Measurements from ENCODE around the gene NRP1.
A peak's percentile ranks its signal among the peaks of the same experiment; 100 is the strongest.
"Not testable (repeated sequence)": the region's sequence is repeated elsewhere in the genome, so short reads cannot be mapped to it uniquely, and the experiment has no call there.

NRP1 gene

GRCh38 chr10:33139181-33139646 is 195.3 kb downstream of the NRP1 start:
- Mint-ChIP-seq H3K4me3 (peak overlapping the region; percentile 74), H3K27me3 (no peaks in the 10 kb centered on the region), H3K9me3 (ENCODE audit: low read depth) (no peaks in the 10 kb centered on the region), H3K4me1 (ENCODE audit: low read depth) (peaks cover 87% of the 10 kb centered on the region), H3K27ac (peak overlapping the region; percentile 85), H3K36me3 (no peaks in the 10 kb centered on the region)

DNA sequence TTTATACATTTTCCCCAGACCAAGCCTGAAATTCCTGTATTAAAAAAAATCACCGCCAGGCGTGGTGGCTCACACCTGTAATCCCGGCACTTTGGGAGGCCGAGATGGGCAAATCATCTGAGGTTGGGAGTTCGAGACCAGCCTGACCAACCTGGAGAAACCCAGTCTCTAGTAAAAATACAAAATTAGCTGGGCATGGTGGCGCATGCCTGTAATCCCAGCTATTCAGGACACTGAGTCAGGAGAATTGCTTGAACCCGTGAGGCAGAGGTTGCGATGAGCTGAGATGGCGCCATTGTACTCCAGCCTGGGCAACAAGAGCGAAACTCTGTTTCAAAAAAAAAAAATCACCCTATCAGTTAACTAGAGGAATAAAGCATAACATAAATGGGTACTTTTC is 195.8 kb downstream of the NRP1 start:
- not testable (repeated sequence) for H3K9me3 Mint-ChIP-seq (ENCODE audit: low read depth); H3K36me3 Mint-ChIP-seq; H3K27me3 Mint-ChIP-seq
- Mint-ChIP-seq H3K27ac (peak overlapping the region; percentile 85), H3K4me1 (ENCODE audit: low read depth) (peaks cover 89% of the 10 kb centered on the region), H3K4me3 (peak overlapping the region; percentile 74)

DNA sequence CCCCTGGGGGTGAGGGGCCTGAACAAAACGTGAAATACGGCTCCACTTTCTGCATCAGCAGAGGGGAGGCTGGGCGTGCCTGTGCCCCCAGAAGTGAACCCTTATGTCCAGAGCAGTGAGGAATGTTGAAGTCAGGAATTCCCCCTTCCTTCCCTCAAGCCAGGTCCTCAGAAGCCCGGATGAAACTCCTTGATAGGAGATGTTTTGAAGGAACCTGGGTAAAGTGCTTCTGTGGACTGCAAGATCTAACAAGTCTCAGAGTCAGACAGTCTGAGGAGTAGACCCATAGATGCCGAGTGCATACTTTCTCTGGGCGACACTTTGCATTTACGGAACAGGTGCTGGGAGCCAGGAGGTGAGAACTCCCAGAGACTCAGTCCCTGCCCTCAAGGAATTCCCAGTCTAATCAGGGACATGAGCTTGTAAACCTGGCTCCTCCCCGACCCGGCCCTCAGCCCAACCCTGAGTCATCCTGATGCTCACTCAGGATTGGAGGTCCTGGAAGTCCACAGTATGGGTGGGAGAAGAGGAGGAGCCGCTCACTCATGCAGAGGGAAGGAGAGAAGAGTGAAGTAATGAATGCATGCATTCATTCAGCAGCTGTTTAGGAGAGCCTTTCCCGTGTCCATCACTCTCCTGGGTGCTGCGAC is 197.0 kb downstream of the NRP1 start:
- peak overlapping the region; percentile 68 for H3K4me3 Mint-ChIP-seq

GRCh38 chr10:33136781-33137180 is 197.7 kb downstream of the NRP1 start:
- H3K9me3 Mint-ChIP-seq (ENCODE audit: low read depth): no peaks in the 10 kb centered on the region
- H3K4me3 Mint-ChIP-seq: peak overlapping the region; percentile 68
- H3K27me3 Mint-ChIP-seq: no peaks in the 10 kb centered on the region
- no peaks in the 10 kb centered on the region for H3K36me3 Mint-ChIP-seq
- H3K4me1 Mint-ChIP-seq (ENCODE audit: low read depth): peaks cover 92% of the 10 kb centered on the region
- H3K27ac Mint-ChIP-seq: peak overlapping the region; percentile 94

More for the DNA sequence above, 197.0 kb downstream of the NRP1 start:
- Mint-ChIP-seq H3K27ac (peak overlapping the region; percentile 94), H3K36me3 (no peaks in the 10 kb centered on the region), H3K9me3 (ENCODE audit: low read depth) (no peaks in the 10 kb centered on the region), H3K4me1 (ENCODE audit: low read depth) (peaks cover 89% of the 10 kb centered on the region), H3K27me3 (no peaks in the 10 kb centered on the region)

DNA sequence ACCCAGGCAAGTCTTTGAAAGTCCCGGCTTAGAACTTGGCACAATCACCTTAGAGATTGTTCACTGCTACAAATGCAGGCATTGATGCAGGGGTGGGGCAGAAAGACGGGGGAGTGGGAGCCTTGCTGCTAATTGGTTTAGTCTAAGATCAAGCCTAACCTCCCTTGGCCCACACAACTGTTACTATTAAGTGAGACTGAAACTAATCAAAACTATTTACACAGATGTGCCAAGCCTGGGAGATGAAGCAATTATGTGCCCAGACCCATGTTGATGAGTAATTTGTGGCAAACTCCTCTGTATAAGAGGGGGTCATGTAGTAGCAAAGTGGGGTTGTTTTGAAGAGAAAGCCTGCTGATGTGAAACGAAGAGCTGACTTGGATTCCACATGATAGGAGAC is 198.2 kb downstream of the NRP1 start:
- Mint-ChIP-seq H3K27me3 (no peaks in the 10 kb centered on the region), H3K4me3 (peak overlapping the region; percentile 68), H3K27ac (peak overlapping the region; percentile 94), H3K9me3 (ENCODE audit: low read depth) (no peaks in the 10 kb centered on the region), H3K36me3 (no peaks in the 10 kb centered on the region), H3K4me1 (ENCODE audit: low read depth) (peaks cover 91% of the 10 kb centered on the region)

DNA sequence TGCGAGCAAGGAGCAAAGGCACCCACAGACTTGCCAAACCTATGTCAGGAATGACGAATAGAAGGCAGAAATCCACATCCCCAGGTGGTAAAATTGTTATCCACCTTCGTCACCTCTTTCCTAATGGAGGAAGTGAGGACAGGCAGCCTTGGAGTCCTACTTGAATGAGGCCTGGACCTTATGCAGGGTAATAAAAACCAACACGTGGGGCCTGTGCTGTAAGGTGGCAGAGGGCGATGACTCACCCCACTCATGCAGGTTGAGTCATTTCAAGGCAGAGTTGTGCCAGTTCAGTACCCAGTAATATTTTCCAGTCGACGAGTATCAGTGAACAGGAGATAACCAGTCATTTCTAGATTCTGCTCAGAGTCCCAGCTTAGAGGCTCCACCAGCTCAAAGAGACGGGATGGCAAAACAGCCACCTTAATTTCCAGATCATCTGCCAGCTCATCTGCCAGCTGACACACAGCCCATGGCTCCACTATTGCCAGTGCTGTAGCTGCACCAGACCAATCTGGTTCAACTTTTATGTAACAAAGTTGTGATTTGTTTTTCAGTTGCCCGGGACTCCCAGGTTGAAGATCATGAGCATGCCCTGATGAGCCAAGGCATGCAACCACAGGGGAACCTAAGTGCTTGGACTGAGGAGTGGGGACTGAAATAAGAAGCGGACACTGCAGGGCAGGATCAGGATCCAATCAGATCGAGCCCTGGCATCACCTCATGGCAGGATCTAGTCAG is 200.3 kb downstream of the NRP1 start:
- peak overlapping the region; percentile 96 for H3K27ac Mint-ChIP-seq
- no peaks in the 10 kb centered on the region for H3K27me3 Mint-ChIP-seq
- peak overlapping the region; percentile 72 for H3K4me3 Mint-ChIP-seq
- peaks cover 82% of the 10 kb centered on the region for H3K4me1 Mint-ChIP-seq (ENCODE audit: low read depth)
- no peaks in the 10 kb centered on the region for H3K36me3 Mint-ChIP-seq
- no peaks in the 10 kb centered on the region for H3K9me3 Mint-ChIP-seq (ENCODE audit: low read depth)

GRCh38 chr10:33133557-33133956 is 200.9 kb downstream of the NRP1 start:
- Mint-ChIP-seq H3K36me3 (no peaks in the 10 kb centered on the region), H3K27ac (peak overlapping the region; percentile 96), H3K27me3 (no peaks in the 10 kb centered on the region), H3K4me3 (peak overlapping the region; percentile 24), H3K4me1 (ENCODE audit: low read depth) (peaks cover 81% of the 10 kb centered on the region), H3K9me3 (ENCODE audit: low read depth) (no peaks in the 10 kb centered on the region)

DNA sequence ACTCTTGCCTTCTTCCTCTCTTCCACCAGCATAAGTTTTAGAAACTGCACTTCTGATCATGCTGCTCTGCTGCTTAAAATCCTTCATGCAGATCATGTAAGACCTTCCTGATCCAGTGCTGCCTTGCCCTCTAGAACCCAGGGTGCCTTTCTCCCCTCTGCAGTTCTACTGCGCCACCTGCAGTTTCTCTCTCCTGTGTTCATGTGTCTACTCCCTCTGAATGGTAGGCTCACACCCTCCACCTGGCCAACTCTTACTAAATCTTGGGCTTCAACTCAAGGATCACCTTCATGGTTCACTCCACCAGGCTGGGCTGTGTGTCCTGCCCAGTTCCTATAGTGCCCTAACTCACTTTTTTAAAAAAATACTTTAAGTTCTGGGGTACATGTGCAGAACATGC is 201.8 kb downstream of the NRP1 start:
- H3K27ac Mint-ChIP-seq: peak overlapping the region; percentile 96
- H3K27me3 Mint-ChIP-seq: no peaks in the 10 kb centered on the region
- no peaks in the 10 kb centered on the region for H3K36me3 Mint-ChIP-seq
- peaks cover 78% of the 10 kb centered on the region for H3K4me1 Mint-ChIP-seq (ENCODE audit: low read depth)
- H3K4me3 Mint-ChIP-seq: no peak overlapping the region
- H3K9me3 Mint-ChIP-seq (ENCODE audit: low read depth): no peaks in the 10 kb centered on the region

DNA sequence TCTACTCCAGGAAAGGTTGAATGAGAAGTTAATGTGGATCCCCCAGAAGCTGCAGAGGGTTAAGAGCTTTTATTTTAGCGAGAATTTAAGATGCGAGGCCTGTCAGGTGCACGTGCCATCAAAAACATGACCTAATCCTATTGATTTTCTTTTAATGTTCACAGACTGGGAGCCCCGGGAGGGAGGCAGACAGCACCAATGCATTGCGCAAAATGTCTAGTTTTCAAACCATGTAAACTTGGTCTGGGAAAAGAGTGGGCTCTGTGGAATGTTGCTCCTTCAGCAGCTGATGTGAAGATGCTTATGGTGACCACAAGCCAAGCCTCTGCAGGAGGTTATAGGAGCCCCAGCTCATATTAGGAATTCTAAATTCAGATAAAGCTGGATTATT is 204.5 kb downstream of the NRP1 start:
- peak overlapping the region; percentile 56 for H3K27ac Mint-ChIP-seq

GRCh38 chr10:33129141-33129995 is 205.1 kb downstream of the NRP1 start:
- H3K4me3 Mint-ChIP-seq: no peak overlapping the region
- no peaks in the 10 kb centered on the region for H3K36me3 Mint-ChIP-seq
- peak overlapping the region; percentile 56 for H3K27ac Mint-ChIP-seq
- H3K4me1 Mint-ChIP-seq (ENCODE audit: low read depth): peaks cover 74% of the 10 kb centered on the region
- no peaks in the 10 kb centered on the region for H3K9me3 Mint-ChIP-seq (ENCODE audit: low read depth)
- no peaks in the 10 kb centered on the region for H3K27me3 Mint-ChIP-seq

More for the DNA sequence above, 204.5 kb downstream of the NRP1 start:
- no peaks in the 10 kb centered on the region for H3K9me3 Mint-ChIP-seq (ENCODE audit: low read depth)
- H3K27me3 Mint-ChIP-seq: no peaks in the 10 kb centered on the region
- no peak overlapping the region for H3K4me3 Mint-ChIP-seq
- peaks cover 78% of the 10 kb centered on the region for H3K4me1 Mint-ChIP-seq (ENCODE audit: low read depth)
- no peaks in the 10 kb centered on the region for H3K36me3 Mint-ChIP-seq

- Mint-ChIP-seq H3K27ac (no peak overlapping the region), H3K36me3 (no peaks in the 10 kb centered on the region), H3K4me3 (no peak overlapping the region), H3K9me3 (ENCODE audit: low read depth) (no peaks in the 10 kb centered on the region), H3K4me1 (ENCODE audit: low read depth) (peaks cover 67% of the 10 kb centered on the region), H3K27me3 (no peaks in the 10 kb centered on the region)
Measured at GRCh38 chr10:33127622-33128021, 206.8 kb downstream of the NRP1 start.
